Common myeloid progenitor, CD34-positive (primary cell): ENCODE data around the gene NTMT1.
A peak's percentile ranks its signal among the peaks of the same experiment; 100 is the strongest.

Source experiments
- CTCF ChIA-PET: fragments of 350-600 bp; sonication (Branson Sonifier 250); formaldehyde crosslinking; loops from one replicate; lab custom pipeline; 2021; ENCODE audit warnings: antibody characterized with exemption; lab: Charles Lee
- POLR2A ChIA-PET: fragments of 350-600 bp; sonication (Branson Sonifier 250); formaldehyde crosslinking; loops from one replicate; lab custom pipeline; 2021; ENCODE audit warnings: antibody characterized with exemption; lab: Charles Lee
- DNase-seq, 3 donors: peaks; one replicate each; pipeline versions ENCODE4 v3.0.0 to v3.0.0-alpha.2; 2013
- H3K27ac ChIP-seq, 2 experiments: 1 replicate in 1 of 2; 2 replicates in 1 of 2; pipeline ENCODE4 v1.7.0; 2013; ENCODE audit warnings: inconsistent platforms in 2 of 2, low read length in 2 of 2, mild to moderate bottlenecking in 2 of 2, low read depth in 1 of 2, moderate library complexity in 1 of 2; ENCODE audit not compliant: severe bottlenecking in 2 of 2, insufficient read depth in 1 of 2, poor library complexity in 1 of 2
- H3K27me3 ChIP-seq, 5 experiments: replicated peaks in 2 of 5; 1 replicate in 3 of 5; 2 replicates in 2 of 5; pipeline versions ENCODE4 v1.6.1 to v1.7.0; 2013; ENCODE audit warnings: low read length in 4 of 5, mild to moderate bottlenecking in 2 of 5, moderate library complexity in 2 of 5, inconsistent platforms in 1 of 5; ENCODE audit not compliant: insufficient read depth in 5 of 5, control insufficient read depth in 4 of 5
- H3K36me3 ChIP-seq, 4 experiments: 1 replicate in 2 of 4; 2 replicates in 2 of 4; pipeline versions ENCODE4 v1.6.1 to v1.7.0; 2013; ENCODE audit warnings: low read length in 3 of 4, control low read depth in 1 of 4, mild to moderate bottlenecking in 1 of 4; ENCODE audit not compliant: control insufficient read depth in 4 of 4, insufficient read depth in 4 of 4
- H3K4me1 ChIP-seq, 4 experiments: 1 replicate in 3 of 4; 2 replicates in 1 of 4; pipeline versions ENCODE4 v1.6.1 to v1.7.1; 2013; ENCODE audit warnings: low read length in 3 of 4, mild to moderate bottlenecking in 3 of 4, control low read depth in 1 of 4, inconsistent platforms in 1 of 4, moderate library complexity in 1 of 4; ENCODE audit not compliant: control insufficient read depth in 4 of 4, insufficient read depth in 4 of 4; ENCODE audit errors: control extremely low read depth in 1 of 4
- H3K4me3 ChIP-seq, 7 experiments: 1 replicate in 4 of 7; 2 replicates in 3 of 7; pipeline versions ENCODE4 v1.5.1 to v1.7.0; 2013; ENCODE audit warnings: mild to moderate bottlenecking in 7 of 7, low read length in 6 of 7, moderate library complexity in 6 of 7, inconsistent platforms in 2 of 7, low read depth in 2 of 7, control low read depth in 1 of 7; ENCODE audit not compliant: insufficient read depth in 4 of 7, control insufficient read depth in 1 of 7; ENCODE audit errors: extremely low read depth in 1 of 7
- H3K9me3 ChIP-seq, 5 experiments: 1 replicate in 4 of 5; 2 replicates in 1 of 5; pipeline versions ENCODE4 v1.6.1 to v1.7.1; 2013; ENCODE audit warnings: low read length in 4 of 5, mild to moderate bottlenecking in 2 of 5, inconsistent platforms in 1 of 5, low read depth in 1 of 5, moderate library complexity in 1 of 5; ENCODE audit not compliant: control insufficient read depth in 4 of 5, insufficient read depth in 2 of 5; ENCODE audit errors: control extremely low read depth in 1 of 5
- WGBS: methylation state at CpG from one replicate; pipeline ENCODE4 v1.1.5; 2013; ENCODE audit not compliant: insufficient coverage; 5-methylcytosine and 5-hydroxymethylcytosine counted together

NTMT1 gene

GRCh38 chr9:129604056-129604765 is 21.8 kb upstream of the NTMT1 start:
- peaks cover 0 to 56% (median 47%) of the 10 kb centered on the region in 4 experiments for H3K4me1 ChIP-seq
- ChIA-PET CTCF (interaction anchor here (0.9 to 1.4 kb wide), 2 partner anchors 29 to 123 kb away, joined by 3 read pairs; no protein-coding TSS in a partner anchor), POLR2A (no interaction called here)
- no peak overlapping the region for H3K4me3 ChIP-seq
- no peaks in the 10 kb centered on the region for H3K27me3 ChIP-seq
- H3K27ac ChIP-seq, result no peak overlapping the region
- DNase-seq, result no peak
- H3K9me3 ChIP-seq, result no peaks in the 10 kb centered on the region
- no peaks in the 10 kb centered on the region for H3K36me3 ChIP-seq
- WGBS, result 87% methylated on average over 9 of the region's 12 CpGs

GRCh38 chr9:129604766-129605163 is 21.2 kb upstream of the NTMT1 start:
- 75% methylated on average over 7 of the region's 8 CpGs for WGBS
- ChIA-PET POLR2A (no interaction called here), CTCF (interaction anchor here (1.0 to 1.7 kb wide), 5 partner anchors 18 to 466 kb away, joined by 3 to 4 read pairs (median 3); no protein-coding TSS in a partner anchor)
- Histone ChIP-seq H3K36me3 (no peaks in the 10 kb centered on the region), H3K4me1 (peaks cover 0 to 61% (median 52%) of the 10 kb centered on the region in 4 experiments), H3K9me3 (no peaks in the 10 kb centered on the region), H3K27me3 (no peaks in the 10 kb centered on the region), H3K4me3 (no peak overlapping the region), H3K27ac (no peak overlapping the region)
- DNase-seq, result no peak

- CTCF ChIA-PET, result interaction anchor here (1.0 to 1.9 kb wide), 13 partner anchors 10 to 475 kb away, joined by 3 to 10 read pairs (median 4); no protein-coding TSS in a partner anchor
- Histone ChIP-seq H3K4me1 (peaks cover 0 to 72% (median 65%) of the 10 kb centered on the region in 4 experiments), H3K27ac (peak overlapping the region in 1 of 2 experiments; percentile 19), H3K9me3 (no peaks in the 10 kb centered on the region), H3K27me3 (no peaks in the 10 kb centered on the region), H3K4me3 (no peak overlapping the region), H3K36me3 (no peaks in the 10 kb centered on the region)
- WGBS, result 93% methylated on average over 13 of the region's 15 CpGs
- POLR2A ChIA-PET, result interaction anchor here (0.7 kb wide), 1 partner anchor 223 kb away, joined by 5 read pairs; no protein-coding TSS in a partner anchor
- no peak for DNase-seq
Measured at GRCh38 chr9:129606161-129607026, 19.6 kb upstream of the NTMT1 start.

- H3K4me1 ChIP-seq, result peaks cover 0 to 72% (median 64%) of the 10 kb centered on the region in 4 experiments
- no peaks in the 10 kb centered on the region for H3K9me3 ChIP-seq
- no peaks in the 10 kb centered on the region for H3K27me3 ChIP-seq
- ChIA-PET CTCF (interaction anchor here (1.0 to 1.9 kb wide), 7 partner anchors 18 to 475 kb away, joined by 3 to 10 read pairs (median 4); no protein-coding TSS in a partner anchor), POLR2A (interaction anchor here (0.7 to 0.8 kb wide), 2 partner anchors 96 to 224 kb away, joined by 4 to 5 read pairs; no protein-coding TSS in a partner anchor)
- no peak for DNase-seq
- H3K36me3 ChIP-seq, result no peaks in the 10 kb centered on the region
- no peak overlapping the region for H3K4me3 ChIP-seq
- 77% methylated on average over 2 of the region's 6 CpGs for WGBS
- H3K27ac ChIP-seq, result peak overlapping the region in 1 of 2 experiments; percentile 19
Measured at GRCh38 chr9:129607027-129607387, 19.0 kb upstream of the NTMT1 start.

- POLR2A ChIA-PET, result interaction anchor here (0.6 to 1.7 kb wide), 7 partner anchors 112 to 477 kb away, joined by 3 to 7 read pairs (median 3); partner anchors contain the start of gene IER5L
- Histone ChIP-seq H3K36me3 (no peaks in the 10 kb centered on the region), H3K27ac (no peak overlapping the region), H3K27me3 (no peaks in the 10 kb centered on the region), H3K9me3 (no peaks in the 10 kb centered on the region), H3K4me3 (no peak overlapping the region), H3K4me1 (peaks cover 0 to 63% (median 57%) of the 10 kb centered on the region in 4 experiments)
- DNase-seq, result no peak
- 90% methylated on average over 22 of the region's 27 CpGs for WGBS
- CTCF ChIA-PET, result interaction anchor here (0.7 to 2.3 kb wide), 17 partner anchors 12 to 494 kb away, joined by 3 to 16 read pairs (median 4); partner anchors contain the start of gene C9orf50
Measured at GRCh38 chr9:129608561-129609481, 17.1 kb upstream of the NTMT1 start.
